Motor neuron (in vitro differentiated cells): ENCODE data around the gene TASP1. TPM values are rescaled to one million over a fixed set of nuclear protein-coding genes. Genes with fewer than 3 reads are reported as not detected.

Source experiments
- ATAC-seq, 8 experiments: fragments of 200-7000 bp; cut with Tn5 transposase; replicated peaks in 6 of 8; 2 replicates each; pipeline ENCODE4 v1.8.0; 2021; ENCODE audit warnings: mild to moderate bottlenecking in 8 of 8, moderate library complexity in 8 of 8
- H3K27ac ChIP-seq, 2 donors: fragments of 250-450 bp; sonication (Bioruptor Pico); 2 replicates each; pipeline ENCODE4 v1.9.0; 2021; ENCODE audit warnings: antibody characterized with exemption in 2 of 2, mild to moderate bottlenecking in 2 of 2, moderate library complexity in 1 of 2
- H3K4me1 ChIP-seq, 2 donors: fragments of 250-450 bp; sonication (Bioruptor Pico); replicated peaks in 1 of 2; 2 replicates each; pipeline ENCODE4 v1.6.1; 2021; ENCODE audit warnings: antibody characterized with exemption in 2 of 2, mild to moderate bottlenecking in 2 of 2, moderate library complexity in 1 of 2
- H3K4me3 ChIP-seq, 5 donors: fragments of 250-450 bp; sonication (Bioruptor Pico); 2 replicates each; pipeline ENCODE4 v1.9.0; 2021; ENCODE audit warnings: antibody characterized with exemption in 5 of 5, mild to moderate bottlenecking in 5 of 5, moderate library complexity in 4 of 5
- WGBS, 10 experiments: fragments of 450-650 bp; shearing (Covaris generic); methylation state at CpG; one replicate each; pipeline ENCODE4 v1.0.0; 2022; 5-methylcytosine and 5-hydroxymethylcytosine counted together
- in situ Hi-C, 9 experiments: fragments of 400-800 bp; cut with MboI; loops; one replicate each; pipeline ENCODE4 v1.15.0; 2021; ENCODE audit warnings: low sequenced_read_pairs in 9 of 9, low pct_unique_long_range_greater_than_20kb in 2 of 9; ENCODE audit not compliant: unreplicated experiment in 9 of 9
- total RNA-seq, 8 experiments: library from RNA; unstranded; fragments of 300-600 nt; gene quantifications; 2 replicates each; pipeline versions ENCODE4 v1.2.3 to v1.2.4, GENCODE V29; 2022

Gene TASP1
- total RNA-seq, 8 experiments from 2014 or later: 8.7 to 17.4 (median 13.8) TPM

DNA sequence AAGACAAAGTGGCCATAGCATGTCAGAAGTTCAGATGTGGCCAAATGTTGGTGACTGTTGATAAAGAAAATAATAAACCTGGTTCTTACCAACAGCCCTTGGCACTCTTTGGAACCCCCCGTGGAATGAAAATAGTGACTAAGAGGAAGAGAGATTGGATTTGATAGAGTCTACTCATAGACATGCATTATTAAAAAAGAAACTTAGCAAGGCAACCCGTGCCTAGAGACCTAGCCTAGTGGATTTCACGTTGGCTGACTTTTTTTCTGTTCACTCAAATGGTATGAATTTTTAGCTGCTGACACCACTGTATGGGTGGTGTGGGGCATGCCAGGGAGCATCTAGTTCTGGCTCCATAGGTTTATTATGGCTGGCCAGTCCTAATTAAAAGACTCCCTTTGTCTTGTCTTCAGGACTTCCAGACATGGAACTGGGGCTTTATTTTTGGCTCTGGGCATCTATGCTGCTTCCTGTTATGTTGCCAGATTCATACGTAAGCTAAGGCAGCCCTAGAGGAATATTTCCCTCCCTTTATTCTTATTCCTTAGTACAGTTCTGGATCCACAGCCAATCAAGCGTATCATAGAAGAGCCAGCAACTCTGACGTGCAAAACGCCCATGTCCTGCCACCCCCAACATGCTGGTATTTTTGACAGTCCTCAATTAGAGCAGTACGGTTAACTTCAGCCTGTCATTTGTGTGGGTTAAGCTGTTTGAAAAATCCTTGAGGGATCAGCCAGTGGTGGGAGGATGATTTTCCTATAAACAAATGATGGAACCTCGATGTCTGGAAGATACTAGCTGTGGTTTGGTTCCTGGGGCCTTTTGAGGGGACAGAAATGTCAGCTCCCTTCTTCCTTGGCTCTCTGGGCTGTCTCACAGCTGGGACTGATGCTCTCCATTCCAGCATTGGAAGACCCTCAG is 290.2 kb downstream of the TASP1 start:
- no peak overlapping the region for H3K27ac ChIP-seq
- in situ Hi-C loops: no loop called here
- 43 to 100% (median 91%) methylated on average over 1 to 8 of the region's 9 CpGs; no CpG with 5 or more reads in 1 of the 10 experiments for WGBS, 10 experiments
- no peak overlapping the region for H3K4me3 ChIP-seq
- no peaks in the 10 kb centered on the region for H3K4me1 ChIP-seq
- ATAC-seq: no peak

DNA sequence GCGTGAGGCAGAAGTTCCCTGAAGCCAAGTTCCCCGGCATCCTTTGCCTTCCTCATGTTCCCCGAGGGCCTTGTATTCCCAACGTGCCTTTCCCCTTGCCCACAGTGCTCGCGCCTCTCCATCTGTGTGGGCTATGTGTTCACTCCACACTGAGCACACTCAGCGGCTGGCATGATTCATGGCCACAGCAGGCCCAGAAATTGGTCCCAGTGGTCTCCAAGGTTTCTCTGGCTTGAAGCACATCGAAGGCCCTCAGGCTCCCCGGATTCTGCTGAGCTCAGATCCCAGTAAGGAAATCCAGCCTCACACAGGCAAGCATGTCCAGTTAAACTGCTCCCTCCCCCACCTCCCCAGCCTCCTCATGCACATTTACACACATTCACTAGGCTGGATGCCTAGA is 294.1 kb downstream of the TASP1 start:
- in situ Hi-C loops: no loop called here
- H3K4me1 ChIP-seq: no peaks in the 10 kb centered on the region
- H3K27ac ChIP-seq: no peak overlapping the region
- 40 to 100% (median 88%) methylated on average over 1 to 5 of the region's 9 CpGs; no CpG with 5 or more reads in 3 of the 10 experiments for WGBS, 10 experiments
- peak in 1 of 8 experiments; percentile 49 for ATAC-seq
- H3K4me3 ChIP-seq: no peak overlapping the region

DNA sequence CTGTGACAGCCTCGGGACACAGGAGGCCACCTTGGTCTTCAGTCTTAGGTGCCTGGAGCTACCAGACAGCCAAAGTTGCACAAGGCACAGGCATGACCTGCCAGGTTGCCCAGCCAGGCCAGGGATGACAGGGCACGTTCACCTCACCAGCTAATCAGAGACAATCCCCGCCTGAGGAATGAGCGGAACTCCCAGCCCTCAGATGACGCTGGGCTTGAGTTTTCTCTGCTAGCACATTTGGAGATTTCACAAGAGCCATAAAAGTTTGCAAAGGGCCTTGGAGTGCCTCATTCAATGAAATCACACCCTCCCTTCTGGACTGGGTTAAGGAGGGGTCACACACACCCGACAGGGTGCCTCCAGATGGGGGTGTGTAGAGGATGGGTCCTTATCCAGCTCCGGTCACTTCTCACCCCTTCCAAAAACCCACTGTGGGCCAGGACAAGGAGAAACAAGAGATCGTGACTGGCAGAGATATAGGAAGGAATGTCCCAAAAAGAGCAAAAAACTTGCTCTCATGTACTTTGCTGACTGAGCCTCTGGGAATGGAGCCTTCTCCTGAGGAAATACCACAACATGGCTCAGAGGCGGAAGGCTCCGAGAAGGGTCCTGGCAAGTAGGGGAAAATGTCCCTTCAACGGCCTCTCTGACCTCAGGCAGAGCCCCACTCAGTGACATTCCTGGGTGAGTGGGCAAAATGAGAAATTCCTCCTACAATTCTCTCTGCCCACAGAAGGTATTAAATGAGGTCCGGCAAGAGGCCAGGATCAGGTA is 296.1 kb downstream of the TASP1 start:
- 28 to 100% (median 74%) methylated on average over 1 to 8 of the region's 12 CpGs for WGBS, 10 experiments
- H3K4me1 ChIP-seq: no peaks in the 10 kb centered on the region
- no peak overlapping the region for H3K27ac ChIP-seq
- H3K4me3 ChIP-seq: no peak overlapping the region
- in situ Hi-C loops: no loop called here
- ATAC-seq: peak in 3 of 8 experiments; percentile 22 to 86 (median 74)

DNA sequence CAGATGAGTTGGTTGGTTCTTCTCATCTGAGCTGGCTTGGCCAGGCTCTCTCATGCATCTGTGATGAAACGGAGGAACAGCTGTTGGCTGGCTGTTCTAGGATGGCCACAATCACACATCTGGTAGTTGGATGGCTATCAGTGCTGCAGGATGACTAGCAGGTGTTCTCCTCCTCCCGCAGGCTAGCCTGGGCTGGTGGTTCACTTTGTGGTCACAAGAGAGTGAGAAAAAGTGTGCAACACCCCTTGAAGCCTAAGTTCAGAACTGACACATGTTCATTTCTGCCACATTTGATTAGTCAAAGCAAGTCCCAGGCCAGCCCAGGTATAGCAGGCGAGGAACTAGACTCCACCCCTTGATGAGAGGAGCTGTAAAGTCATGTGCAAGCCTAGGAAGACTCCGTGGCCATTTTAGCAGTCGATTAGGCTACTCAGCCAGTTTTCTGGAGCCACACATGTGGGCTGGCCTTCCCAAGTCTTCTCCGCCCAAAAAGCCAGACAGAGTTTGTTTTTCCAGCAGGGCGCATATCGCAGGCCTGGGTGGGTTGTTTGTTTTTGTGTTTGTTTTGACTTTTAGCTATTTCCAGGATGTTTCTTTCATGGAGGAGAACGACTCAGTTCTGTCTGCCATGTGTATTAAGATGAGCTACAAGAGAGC is 296.9 kb downstream of the TASP1 start:
- no peak overlapping the region for H3K27ac ChIP-seq
- no peaks in the 10 kb centered on the region for H3K4me1 ChIP-seq
- no peak overlapping the region for H3K4me3 ChIP-seq
- in situ Hi-C loops: no loop called here
- peak in 3 of 8 experiments; percentile 33 to 66 (median 55) for ATAC-seq
- 72 to 100% (median 80%) methylated on average over 1 to 7 of the region's 9 CpGs; no CpG with 5 or more reads in 5 of the 10 experiments for WGBS, 10 experiments

DNA sequence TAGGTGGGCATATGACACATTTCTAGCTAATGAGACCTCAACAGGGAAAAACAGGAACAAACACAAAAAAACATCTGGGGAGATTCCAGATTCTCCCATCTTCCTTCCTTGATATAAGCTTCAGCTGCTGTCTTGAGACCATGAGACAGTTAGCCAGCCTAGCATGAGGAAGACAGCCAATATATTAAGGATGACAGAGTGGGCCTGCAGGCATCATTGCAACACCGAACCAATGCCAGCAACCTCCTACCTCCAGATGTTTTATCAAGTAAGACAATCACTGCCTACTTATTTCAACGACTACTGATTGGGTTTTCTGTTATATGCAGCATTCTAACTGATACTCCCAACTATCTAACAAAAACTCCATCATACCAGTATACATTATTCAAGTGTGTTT is 298.6 kb downstream of the TASP1 start:
- 0 to 80% (median 33%) methylated on average over 1 to 2 of the region's 2 CpGs; no CpG with 5 or more reads in 3 of the 10 experiments for WGBS, 10 experiments
- in situ Hi-C loops: no loop called here
- ATAC-seq: no peak
- H3K4me1 ChIP-seq: no peaks in the 10 kb centered on the region
- no peak overlapping the region for H3K27ac ChIP-seq
- H3K4me3 ChIP-seq: no peak overlapping the region

Other genes starting within 250 kb of the TASP1 start
- 10 to 100 TPM; 13.9 to 29.6 (median 21.8) TPM for gene ESF1, start 146.0 kb upstream of the TASP1 start, total RNA-seq
- 10 to 100 TPM; 17.4 to 33.3 (median 29.4) TPM for gene NDUFAF5, start 146.1 kb upstream of the TASP1 start, total RNA-seq